Gastrocnemius medialis (tissue), 4 donors: ENCODE results near the gene GPR161. TPM values are rescaled to one million over a fixed set of nuclear protein-coding genes. Genes with fewer than 3 reads are reported as not detected.
A peak's percentile ranks its signal among the peaks of the same experiment; 100 is the strongest.

Experiments
- ATAC-seq, 2 donors: fragments of 150-250 bp; one replicate each; pipeline ENCODE4 v1.9.1; 2016
- DNase-seq, 2 donors: peaks; one replicate each; pipeline ENCODE4 v3.0.0-alpha.2; 2019
- H3K27ac ChIP-seq, 4 donors: fragments of 200-600 bp; sonication (generic); 1 replicate in 1 of 4; 2 replicates in 3 of 4; pipeline ENCODE4 v1.5.1; 2016 to 2018; ENCODE audit warnings: mild to moderate bottlenecking in 2 of 4, moderate library complexity in 1 of 4
- H3K27me3 ChIP-seq, 3 donors: fragments of 200-600 bp; sonication (generic) in 2 of 3; 1 replicate in 1 of 3; 2 replicates in 2 of 3; pipeline versions ENCODE4 v1.5.1 to v1.6.0; 2016 to 2019; ENCODE audit warnings: mild to moderate bottlenecking in 1 of 3, moderate library complexity in 1 of 3
- H3K36me3 ChIP-seq, 2 donors: fragments of 200-600 bp; sonication (generic) in 1 of 2; one replicate each; pipeline ENCODE4 v1.5.1; 2017 to 2018
- H3K4me1 ChIP-seq, 2 donors: fragments of 200-600 bp; sonication (generic) in 1 of 2; one replicate each; pipeline ENCODE4 v1.5.1; 2016 to 2017; ENCODE audit warnings: mild to moderate bottlenecking in 2 of 2
- H3K4me3 ChIP-seq, 4 donors: fragments of 200-600 bp; sonication (generic) in 3 of 4; 1 replicate in 1 of 4; 2 replicates in 3 of 4; pipeline ENCODE4 v1.5.1; 2016 to 2019; ENCODE audit warnings: mild to moderate bottlenecking in 2 of 4
- H3K9me3 ChIP-seq, 3 donors: fragments of 200-600 bp; sonication (generic) in 2 of 3; 1 replicate in 1 of 3; 2 replicates in 2 of 3; pipeline ENCODE4 v1.5.1; 2016 to 2019
- POLR2A ChIP-seq, 2 donors: fragments of 450-650 bp; IDR thresholded peaks; one replicate each; pipeline ENCODE4 v1.6.1; 2017; ENCODE audit warnings: antibody characterized with exemption in 2 of 2, mild to moderate bottlenecking in 2 of 2, moderate library complexity in 2 of 2
- in situ Hi-C, 4 donors: fragments of 200-750 bp; cut with MboI; loops; one replicate each; pipeline versions ENCODE4 v1.15.0 to v1.8.0; 2017; ENCODE audit warnings: low sequenced_read_pairs in 4 of 4
- intact Hi-C: fragments of 100-400 bp; cut with DNase I; formaldehyde crosslinking; loops from one replicate; pipeline ENCODE4 v1.15.1; 2023; ENCODE audit warnings: low total_unique reads
- total RNA-seq, 4 donors: library from RNA; depleted of rRNA; stranded (reverse); fragments of >200 nt; gene quantifications; one replicate each; pipeline versions ENCODE4 v1.1.0 to v1.2.3, GENCODE V29; 2016
- TF ChIP-seq, protein P1 (sequence below), 5 experiments: fragments of 450-650 bp in 3 of 5; fragments of 200-600 bp in 2 of 5; sonication (generic) in 2 of 5; IDR thresholded peaks in 4 of 5; conservative IDR thresholded peaks in 1 of 5; 1 replicate in 4 of 5; 2 replicates in 1 of 5; pipeline ENCODE4 v1.5.1; 2016 to 2019; ENCODE audit warnings: antibody characterized with exemption in 5 of 5, mild to moderate bottlenecking in 3 of 5, moderate library complexity in 3 of 5

The GPR161 gene
- total RNA-seq, 4 donors from 2014 or later = 0.31 to 1.0 (median 0.86) TPM

DNA sequence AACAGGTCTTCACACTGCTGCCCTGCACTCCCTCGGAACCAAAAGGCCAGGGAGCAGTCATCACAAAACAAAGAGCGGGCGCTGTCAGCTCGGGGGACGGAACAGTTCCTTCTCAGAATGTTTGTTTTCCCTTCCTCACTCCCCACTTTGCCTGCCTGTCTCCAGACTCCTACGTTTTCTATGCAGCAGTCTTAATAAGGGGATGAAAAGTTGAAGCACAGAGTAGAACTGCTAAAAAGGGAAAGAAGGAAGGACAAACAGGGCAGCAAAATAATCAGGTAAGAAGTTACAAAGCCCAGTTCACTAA is 738 bp upstream of the GPR161 start:
- peaks cover 13 to 26% (median 22%) of the 10 kb centered on the region in 3 donors for H3K27me3 ChIP-seq
- intact Hi-C loops (no loop called here), in situ Hi-C loops (no loop called here)
- H3K36me3 ChIP-seq = no peaks in the 10 kb centered on the region
- H3K9me3 ChIP-seq = no peaks in the 10 kb centered on the region
- ATAC-seq = peak in 1 of 2 donors; percentile 38
- H3K27ac ChIP-seq = peak overlapping the region; percentile 70 to 75 (median 73)
- H3K4me3 ChIP-seq = peak overlapping the region; percentile 57 to 84 (median 75)
- DNase-seq = no peak
- TF ChIP-seq, protein P1, sequence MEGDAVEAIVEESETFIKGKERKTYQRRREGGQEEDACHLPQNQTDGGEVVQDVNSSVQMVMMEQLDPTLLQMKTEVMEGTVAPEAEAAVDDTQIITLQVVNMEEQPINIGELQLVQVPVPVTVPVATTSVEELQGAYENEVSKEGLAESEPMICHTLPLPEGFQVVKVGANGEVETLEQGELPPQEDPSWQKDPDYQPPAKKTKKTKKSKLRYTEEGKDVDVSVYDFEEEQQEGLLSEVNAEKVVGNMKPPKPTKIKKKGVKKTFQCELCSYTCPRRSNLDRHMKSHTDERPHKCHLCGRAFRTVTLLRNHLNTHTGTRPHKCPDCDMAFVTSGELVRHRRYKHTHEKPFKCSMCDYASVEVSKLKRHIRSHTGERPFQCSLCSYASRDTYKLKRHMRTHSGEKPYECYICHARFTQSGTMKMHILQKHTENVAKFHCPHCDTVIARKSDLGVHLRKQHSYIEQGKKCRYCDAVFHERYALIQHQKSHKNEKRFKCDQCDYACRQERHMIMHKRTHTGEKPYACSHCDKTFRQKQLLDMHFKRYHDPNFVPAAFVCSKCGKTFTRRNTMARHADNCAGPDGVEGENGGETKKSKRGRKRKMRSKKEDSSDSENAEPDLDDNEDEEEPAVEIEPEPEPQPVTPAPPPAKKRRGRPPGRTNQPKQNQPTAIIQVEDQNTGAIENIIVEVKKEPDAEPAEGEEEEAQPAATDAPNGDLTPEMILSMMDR (IDR thresholded peaks at IDR 0.05 in 4 of 5, conservative IDR thresholded peaks at IDR 0.05 in 1 of 5) = no peak
- TF ChIP-seq POLR2A (IDR thresholded peaks at IDR 0.05) = no peak
- peaks cover 7 to 10% of the 10 kb centered on the region in 2 donors for H3K4me1 ChIP-seq

GRCh38 chr1:168135921-168136708 is 615 bp downstream of the GPR161 start:
- intact Hi-C loops (no loop called here), in situ Hi-C loops (no loop called here)
- Histone ChIP-seq H3K4me1 (peaks cover 7 to 10% of the 10 kb centered on the region in 2 donors), H3K27ac (peak overlapping the region in 2 of 4 donors; percentile 37 to 73), H3K36me3 (no peaks in the 10 kb centered on the region), H3K27me3 (peaks cover 16 to 30% (median 22%) of the 10 kb centered on the region in 3 donors), H3K4me3 (peak overlapping the region; percentile 57 to 84 (median 70)), H3K9me3 (no peaks in the 10 kb centered on the region)
- peak; percentile 19 to 40 for ATAC-seq
- TF ChIP-seq POLR2A (IDR thresholded peaks at IDR 0.05) = no peak
- TF ChIP-seq, protein P1 (IDR thresholded peaks at IDR 0.05 in 4 of 5, conservative IDR thresholded peaks at IDR 0.05 in 1 of 5) = no peak
- DNase-seq = no peak

DNA sequence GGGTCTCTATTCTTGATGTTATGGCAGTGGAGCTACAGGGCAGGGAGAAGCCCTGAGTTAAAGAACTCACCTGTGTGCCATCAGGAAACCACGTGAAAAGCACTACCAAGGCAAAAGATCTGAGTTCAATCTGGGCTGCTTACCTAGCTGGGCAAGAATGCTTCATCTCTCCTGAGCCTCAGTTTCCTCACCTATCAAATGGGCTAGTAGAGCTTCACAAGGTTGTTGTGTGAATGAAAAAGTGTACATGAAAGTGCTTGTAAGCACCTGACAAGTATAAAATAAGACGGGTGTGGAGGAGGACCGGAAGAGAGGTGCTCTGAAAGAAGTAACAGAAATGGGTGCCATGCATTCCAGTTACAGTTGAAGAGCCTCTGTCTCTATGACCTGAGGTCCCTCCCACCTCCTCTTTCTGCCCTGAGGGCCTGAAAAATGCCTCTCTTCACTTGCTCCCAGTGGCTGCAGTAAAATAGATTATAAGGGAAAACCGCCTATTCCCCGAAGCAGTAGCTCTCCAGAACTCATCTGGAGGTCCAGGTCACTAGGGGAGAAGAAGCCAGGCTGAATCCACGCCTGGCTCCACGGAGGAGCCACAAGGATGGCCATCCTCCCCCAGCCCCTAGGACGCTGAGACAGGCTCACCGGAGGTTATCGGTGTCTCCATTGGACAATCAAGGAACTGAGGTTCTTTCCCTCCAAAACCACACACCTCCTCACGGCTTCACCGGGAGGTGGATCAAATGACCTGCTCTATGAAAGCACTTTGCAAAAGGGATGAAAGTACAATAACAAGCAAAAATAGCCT is 1.4 kb downstream of the GPR161 start:
- peaks cover 16 to 30% (median 22%) of the 10 kb centered on the region in 3 donors for H3K27me3 ChIP-seq
- no peak for TF ChIP-seq POLR2A (IDR thresholded peaks at IDR 0.05)
- TF ChIP-seq, protein P1 (IDR thresholded peaks at IDR 0.05 in 4 of 5, conservative IDR thresholded peaks at IDR 0.05 in 1 of 5) = no peak
- intact Hi-C loops (no loop called here), in situ Hi-C loops (no loop called here)
- no peaks in the 10 kb centered on the region for H3K9me3 ChIP-seq
- no peaks in the 10 kb centered on the region for H3K36me3 ChIP-seq
- H3K4me3 ChIP-seq = peak overlapping the region; percentile 57 to 84 (median 70)
- peaks cover 7 to 10% of the 10 kb centered on the region in 2 donors for H3K4me1 ChIP-seq
- H3K27ac ChIP-seq = peak overlapping the region in 1 of 4 donors; percentile 73
- ATAC-seq = no peak
- DNase-seq = no peak

- peaks cover 7 to 10% of the 10 kb centered on the region in 2 donors for H3K4me1 ChIP-seq
- in situ Hi-C loops = no loop called here
- no peak for ATAC-seq
- no peak overlapping the region for H3K27ac ChIP-seq
- DNase-seq = no peak
- peaks cover 16 to 30% (median 22%) of the 10 kb centered on the region in 3 donors for H3K27me3 ChIP-seq
- intact Hi-C loops = no loop called here
- H3K36me3 ChIP-seq = no peaks in the 10 kb centered on the region
- no peaks in the 10 kb centered on the region for H3K9me3 ChIP-seq
- TF ChIP-seq POLR2A (IDR thresholded peaks at IDR 0.05) = no peak
- TF ChIP-seq, protein P1 (IDR thresholded peaks at IDR 0.05 in 4 of 5, conservative IDR thresholded peaks at IDR 0.05 in 1 of 5) = no peak
- no peak overlapping the region for H3K4me3 ChIP-seq
Measured at GRCh38 chr1:168134642-168135041, 2.1 kb downstream of the GPR161 start.
